ENCODE results near the gene NPTX2.

NPTX2 gene

DNA sequence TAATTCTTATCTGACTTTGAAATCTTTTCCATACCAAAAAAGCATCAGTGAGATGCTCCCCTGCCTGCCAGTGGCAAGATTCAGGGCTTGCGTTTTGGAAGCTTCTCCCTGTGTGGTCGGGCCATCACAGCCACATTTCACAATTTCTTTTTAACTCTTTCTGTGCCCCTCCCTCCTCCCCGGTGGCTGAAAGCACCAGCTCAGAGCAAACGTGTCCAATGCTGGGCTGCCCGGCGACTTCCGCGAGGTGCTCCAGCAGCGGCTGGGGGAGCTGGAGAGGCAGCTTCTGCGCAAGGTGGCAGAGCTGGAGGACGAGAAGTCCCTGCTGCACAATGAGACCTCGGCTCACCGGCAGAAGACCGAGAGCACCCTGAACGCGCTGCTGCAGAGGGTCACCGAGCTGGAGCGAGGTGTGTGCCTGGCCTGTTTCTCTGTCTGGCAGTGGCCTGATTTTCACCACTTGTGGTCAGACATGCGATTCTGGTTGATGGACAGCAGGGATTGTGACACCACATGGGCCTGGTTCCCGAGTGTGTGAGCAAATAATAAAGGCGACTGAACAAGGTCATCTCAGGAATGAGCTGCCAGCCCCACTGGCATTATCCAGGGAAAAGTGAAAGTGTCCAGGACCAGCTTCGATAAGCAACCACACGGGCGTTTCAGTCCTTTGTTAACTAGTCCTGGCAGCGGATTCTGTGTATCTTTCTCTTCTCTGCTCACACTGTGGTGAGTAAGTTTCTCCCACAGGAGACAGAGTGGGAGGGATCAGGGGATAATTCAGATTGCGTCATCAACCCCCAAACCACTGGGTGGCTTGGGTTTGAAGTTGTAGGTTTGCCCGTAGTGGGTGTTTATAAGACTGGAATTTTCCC lies 2.6 kb downstream of the NPTX2 start:
- DNase-seq = no peak

DNA sequence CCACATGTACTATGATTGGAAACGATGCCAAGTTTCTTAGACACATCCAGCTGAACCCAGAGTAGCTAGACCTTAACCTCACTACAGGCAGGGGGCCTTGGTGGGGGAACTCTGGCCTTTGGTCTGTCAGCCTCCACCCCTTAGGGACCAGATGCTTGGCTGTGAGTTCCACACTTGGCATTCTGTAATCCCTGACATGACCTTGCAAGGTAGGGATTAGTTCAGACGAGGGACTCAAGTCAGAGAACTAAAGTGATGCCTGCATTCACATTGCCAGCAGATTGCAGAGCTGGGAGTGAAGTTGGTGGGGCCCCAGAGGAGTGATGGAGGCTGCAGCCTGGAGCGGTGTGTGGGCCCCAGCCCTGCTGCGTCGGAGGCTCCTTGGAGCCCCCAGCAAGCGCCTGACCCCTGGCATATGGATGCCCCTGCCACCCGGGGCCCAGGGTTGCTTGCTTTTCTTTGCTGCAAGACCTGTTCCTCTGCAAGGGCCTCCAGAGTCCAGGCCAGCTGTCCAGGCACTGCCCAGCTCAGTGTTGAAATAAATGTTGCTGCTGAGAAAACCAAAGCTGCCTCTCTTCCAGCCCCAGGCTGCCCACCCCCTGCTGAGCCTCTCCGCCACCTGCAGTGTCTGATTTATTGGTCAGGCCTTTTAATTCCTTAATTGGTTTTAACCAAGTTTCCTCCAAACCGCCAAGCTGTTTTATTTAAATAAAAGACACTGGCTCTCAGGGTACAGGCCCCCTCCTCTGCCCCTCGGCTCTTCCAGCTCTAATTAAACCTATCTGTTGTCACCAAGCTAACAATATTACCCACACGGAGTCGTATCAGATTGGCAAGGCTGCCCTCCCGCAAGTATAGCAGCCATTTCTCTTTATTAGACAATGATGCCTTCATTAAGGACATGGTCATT lies 4.7 kb downstream of the NPTX2 start:
- no peak for DNase-seq

DNA sequence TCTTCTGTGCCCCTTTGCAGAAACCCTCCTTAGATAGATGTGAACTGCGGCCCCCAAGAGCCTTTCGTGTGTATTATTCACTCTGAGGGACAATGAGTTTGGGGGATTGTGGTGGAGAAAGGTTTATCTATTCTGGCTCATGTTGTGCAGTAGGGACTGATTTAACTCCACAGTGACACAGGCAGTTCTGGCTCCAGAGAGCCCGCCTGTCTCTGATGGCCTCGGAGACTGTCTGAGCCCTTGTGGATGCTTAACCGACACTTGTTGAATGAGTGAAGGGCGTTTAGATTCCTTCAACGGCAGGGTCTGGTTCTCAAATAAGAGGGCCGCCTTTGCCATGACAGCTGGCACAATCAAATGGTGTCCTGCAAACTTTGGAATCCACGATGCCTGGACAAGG lies 5.8 kb downstream of the NPTX2 start:
- no peak for DNase-seq

- DNase-seq = no peak
Observed at GRCh38 chr7:98624846-98625420, 7.8 kb downstream of the NPTX2 start.

DNA sequence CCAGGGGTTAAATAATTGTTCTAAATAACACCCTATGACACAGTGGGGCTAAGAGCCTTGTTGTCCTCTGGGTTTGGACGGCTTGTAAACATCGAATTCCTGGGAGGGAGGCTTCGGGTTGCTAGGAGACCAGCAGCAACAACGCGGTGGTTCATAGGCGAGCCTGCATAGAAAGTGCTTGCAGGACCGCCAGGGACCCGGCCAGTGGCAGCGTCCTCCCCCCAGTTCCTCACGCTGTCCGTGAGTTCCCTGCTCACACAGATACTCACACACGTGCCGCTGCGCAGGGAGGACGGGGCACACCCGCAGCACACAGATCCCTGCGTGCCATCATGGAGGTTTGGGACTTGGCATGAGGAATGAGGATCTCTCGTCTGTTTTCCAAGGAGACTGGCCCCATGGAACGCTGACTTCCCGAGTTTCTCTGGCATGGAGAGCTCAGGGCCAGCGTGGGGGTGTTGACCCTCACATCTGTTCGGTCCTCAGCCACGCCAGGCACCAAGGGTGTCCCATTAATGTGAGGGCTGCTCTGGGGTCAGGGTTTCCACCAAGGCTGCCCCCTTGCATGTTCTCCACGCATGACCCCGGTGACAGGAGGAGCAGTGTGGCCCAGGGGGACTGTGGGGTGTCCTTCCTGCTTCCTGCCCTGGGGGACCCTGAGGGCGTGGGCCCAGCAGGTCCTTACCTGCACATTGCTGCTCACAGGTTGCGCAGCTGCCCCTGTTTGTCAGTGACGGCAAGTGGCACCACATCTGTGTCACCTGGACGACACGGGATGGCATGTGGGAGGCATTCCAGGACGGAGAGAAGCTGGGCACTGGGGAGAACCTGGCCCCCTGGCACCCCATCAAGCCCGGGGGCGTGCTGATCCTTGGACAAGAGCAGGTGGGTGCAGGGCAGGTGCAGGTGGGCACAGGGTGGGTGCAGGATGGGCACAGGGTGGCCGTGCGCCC lies 9.7 kb downstream of the NPTX2 start:
- no peak for DNase-seq

DNA sequence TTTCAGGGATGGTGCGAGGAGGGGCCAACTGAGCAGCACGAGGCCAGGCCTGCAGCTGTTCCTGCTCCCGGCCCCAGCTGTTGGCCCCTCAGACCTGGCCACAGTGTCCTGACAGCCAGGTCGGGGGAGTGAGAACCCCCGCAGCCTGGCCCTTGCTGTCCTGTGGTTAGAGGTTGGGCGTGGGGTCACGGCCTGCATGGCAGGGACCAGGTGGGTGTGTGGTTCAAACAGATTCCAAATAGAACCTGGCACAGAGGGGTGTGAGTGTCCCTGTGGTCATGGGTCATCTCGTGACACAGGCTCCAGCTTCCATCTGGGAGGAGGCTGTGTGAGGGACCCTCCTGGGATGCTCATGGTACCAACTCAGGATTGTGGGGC lies 10.3 kb downstream of the NPTX2 start:
- DNase-seq = no peak

- DNase-seq = no peak
Observed at GRCh38 chr7:98628418-98628817, 11.3 kb downstream of the NPTX2 start.

DNA sequence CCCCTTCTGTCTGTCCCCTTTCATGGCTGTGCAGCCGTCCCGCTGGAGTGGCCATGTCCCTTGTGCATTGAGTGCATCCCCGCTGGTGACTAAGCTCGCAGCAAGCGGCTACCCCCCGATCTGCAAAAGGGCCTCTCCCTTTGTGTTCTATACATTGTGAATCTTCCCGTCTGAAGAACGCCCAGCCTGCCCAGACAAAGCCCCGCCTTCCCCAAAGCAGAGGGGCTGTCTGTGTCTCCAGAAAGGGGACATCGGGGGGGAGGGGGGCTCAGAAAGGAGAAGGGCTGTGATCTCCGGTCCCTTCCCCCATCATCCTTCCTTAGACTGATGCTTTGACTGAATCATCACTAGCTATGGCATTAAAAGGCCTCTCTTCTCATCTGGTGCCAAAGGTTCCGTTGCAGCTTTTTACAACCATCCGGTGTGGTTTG lies 11.9 kb downstream of the NPTX2 start:
- DNase-seq = no peak

- no peak for DNase-seq
Observed at GRCh38 chr7:98630149-98630548, 13.1 kb downstream of the NPTX2 start.

- no peak for DNase-seq
Observed at GRCh38 chr7:98630770-98631169, 13.7 kb downstream of the NPTX2 start.

DNA sequence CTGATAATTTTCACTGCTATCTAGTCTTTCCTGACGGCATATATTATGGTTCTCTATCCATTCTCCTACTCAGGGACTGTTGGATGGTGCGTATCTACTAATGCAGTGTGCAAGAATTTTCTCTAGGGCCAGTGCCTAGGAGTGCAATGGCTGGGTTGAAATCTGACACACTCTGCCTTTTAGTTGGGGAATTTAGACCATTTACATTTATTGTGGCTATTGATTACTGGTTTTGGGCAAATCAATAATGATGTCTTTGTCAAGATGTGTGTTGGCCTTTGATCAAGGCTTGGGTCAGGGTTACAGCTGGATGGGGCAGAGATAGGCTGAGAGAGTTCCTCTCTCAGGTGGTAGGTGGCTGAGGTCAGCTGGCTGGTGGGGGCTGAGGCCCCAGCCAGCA lies 21.8 kb downstream of the NPTX2 start:
- DNase-seq = no peak

DNA sequence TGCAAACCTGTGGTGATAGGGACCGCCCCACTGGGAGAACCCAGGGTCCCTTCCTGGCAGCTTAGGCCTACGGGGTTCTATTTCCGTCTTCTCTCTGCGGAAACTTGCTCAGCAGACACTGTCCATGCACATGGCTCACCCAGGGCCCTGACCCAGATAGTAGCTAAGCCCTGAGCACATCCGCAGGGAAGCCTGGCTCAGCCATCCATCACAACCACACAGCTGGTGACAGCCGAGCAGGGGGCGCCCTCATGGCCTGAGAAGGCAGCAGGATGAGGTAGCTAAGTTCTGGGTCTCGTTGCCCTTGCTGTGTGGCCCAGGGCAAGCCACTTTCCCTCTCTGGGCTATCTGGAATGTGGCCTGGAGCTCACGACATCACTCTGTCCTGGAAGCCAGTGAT lies 23.3 kb downstream of the NPTX2 start:
- no peak for DNase-seq

GRCh38 chr7:98641646-98642500 lies 24.8 kb downstream of the NPTX2 start:
- DNase-seq = no peak

- DNase-seq = no peak
Observed at GRCh38 chr7:98643236-98643985, 26.3 kb downstream of the NPTX2 start.

DNA sequence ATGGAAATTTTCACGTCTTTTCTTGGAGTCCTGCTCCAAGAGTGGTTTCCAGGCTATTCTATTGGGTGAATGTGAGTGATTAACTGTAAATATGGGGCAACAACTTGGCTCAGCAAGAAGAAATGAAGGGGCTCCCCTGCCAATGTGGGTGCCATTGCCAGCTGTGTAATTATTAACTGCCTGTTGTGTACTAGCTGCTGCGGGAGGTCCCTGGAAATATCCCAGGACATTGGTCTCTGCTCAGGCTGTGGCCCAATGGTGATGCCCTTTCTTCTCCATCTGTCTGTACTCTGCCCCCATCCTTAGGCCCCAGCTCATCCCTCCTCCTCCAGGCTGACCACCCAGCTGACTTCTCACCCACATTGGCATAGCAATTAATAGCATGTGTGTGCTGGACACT lies 29.4 kb downstream of the NPTX2 start:
- DNase-seq = no peak

GRCh38 chr7:98647326-98647725 lies 30.2 kb downstream of the NPTX2 start:
- DNase-seq = no peak

GRCh38 chr7:98651760-98652159 lies 34.7 kb downstream of the NPTX2 start:
- DNase-seq = no peak

GRCh38 chr7:98653601-98654310 lies 36.7 kb downstream of the NPTX2 start:
- no peak for DNase-seq

DNA sequence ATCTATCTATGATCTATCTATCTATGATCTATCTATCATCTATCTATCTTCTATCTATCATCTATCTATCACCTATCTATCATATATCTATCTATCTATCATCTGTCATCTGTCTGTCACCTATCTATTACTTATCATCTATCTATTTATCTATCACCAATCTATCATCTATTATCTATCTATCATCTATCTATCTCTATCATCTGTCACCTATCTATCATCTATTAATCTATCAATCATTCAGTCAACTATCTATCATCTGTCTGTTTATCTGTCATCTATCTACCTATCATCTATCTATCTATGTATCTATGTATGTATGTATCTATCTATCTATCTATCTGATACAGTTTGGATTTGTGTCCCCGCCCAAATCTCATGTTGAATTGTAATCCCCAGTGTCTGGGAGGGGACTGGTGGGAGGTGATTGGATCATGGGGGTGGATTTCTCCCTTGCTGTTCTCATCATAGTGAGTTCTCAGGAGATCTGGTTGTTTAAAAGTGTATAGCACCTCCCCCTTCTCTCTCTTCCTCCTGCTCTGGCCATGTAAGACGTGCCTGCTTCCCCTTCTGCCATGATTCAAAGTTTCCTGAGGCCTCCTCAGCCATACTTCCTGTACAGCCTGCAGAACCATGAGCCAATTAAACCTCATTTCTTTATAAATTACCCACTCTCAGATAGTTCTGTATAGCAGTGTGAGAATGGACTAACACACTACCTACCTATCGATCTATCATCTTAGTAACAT lies 37.6 kb downstream of the NPTX2 start:
- DNase-seq = no peak

Measured in NCI-H1930 (cell line).